PFSK-1 (cell line): Measurements from ENCODE around the gene BCORL1.

Experiments
- FOXP2 ChIP-seq: optimal IDR thresholded peaks from 2 replicates; pipeline ENCODE3; 2011; ENCODE audit warnings: borderline replicate concordance, control low read depth, inconsistent platforms; ENCODE audit not compliant: insufficient read depth; ENCODE audit errors: extremely low read length, extremely low read depth
- REST ChIP-seq, 2 experiments: IDR thresholded peaks; 2 replicates each; pipeline versions ENCODE4 v1.6.1 to v1.8.0; 2011 to 2012; ENCODE audit warnings: low read depth in 2 of 2, low read length in 2 of 2, control low read depth in 1 of 2, inconsistent platforms in 1 of 2, mild to moderate bottlenecking in 1 of 2, moderate library complexity in 1 of 2; ENCODE audit not compliant: insufficient read depth in 1 of 2
- SIN3A ChIP-seq: IDR thresholded peaks from 2 replicates; pipeline ENCODE4 v1.6.1; 2012; ENCODE audit warnings: mild to moderate bottlenecking, low read length, moderate library complexity, borderline replicate concordance; ENCODE audit not compliant: insufficient read depth
- TAF1 ChIP-seq: IDR thresholded peaks from 2 replicates; pipeline ENCODE4 v1.6.1; 2012; ENCODE audit warnings: low read length, control low read depth, borderline replicate concordance; ENCODE audit not compliant: insufficient read depth

GRCh38 chrX:130051176-130051845 lies 68.9 kb downstream of the BCORL1 start:
- TF ChIP-seq FOXP2 (no peak), TAF1 (no peak), REST (IDR thresholded peaks at IDR 0.05; ENCODE audit: insufficient read depth in 1 of 2, low read depth in 2 of 2, low read length in 2 of 2) (no peak), SIN3A (no peak)
